ENCODE results near the gene SAPCD2.
"Not testable (repeated sequence)": the region's sequence is repeated elsewhere in the genome, so short reads cannot be mapped to it uniquely, and the experiment has no call there.

The SAPCD2 gene

DNA sequence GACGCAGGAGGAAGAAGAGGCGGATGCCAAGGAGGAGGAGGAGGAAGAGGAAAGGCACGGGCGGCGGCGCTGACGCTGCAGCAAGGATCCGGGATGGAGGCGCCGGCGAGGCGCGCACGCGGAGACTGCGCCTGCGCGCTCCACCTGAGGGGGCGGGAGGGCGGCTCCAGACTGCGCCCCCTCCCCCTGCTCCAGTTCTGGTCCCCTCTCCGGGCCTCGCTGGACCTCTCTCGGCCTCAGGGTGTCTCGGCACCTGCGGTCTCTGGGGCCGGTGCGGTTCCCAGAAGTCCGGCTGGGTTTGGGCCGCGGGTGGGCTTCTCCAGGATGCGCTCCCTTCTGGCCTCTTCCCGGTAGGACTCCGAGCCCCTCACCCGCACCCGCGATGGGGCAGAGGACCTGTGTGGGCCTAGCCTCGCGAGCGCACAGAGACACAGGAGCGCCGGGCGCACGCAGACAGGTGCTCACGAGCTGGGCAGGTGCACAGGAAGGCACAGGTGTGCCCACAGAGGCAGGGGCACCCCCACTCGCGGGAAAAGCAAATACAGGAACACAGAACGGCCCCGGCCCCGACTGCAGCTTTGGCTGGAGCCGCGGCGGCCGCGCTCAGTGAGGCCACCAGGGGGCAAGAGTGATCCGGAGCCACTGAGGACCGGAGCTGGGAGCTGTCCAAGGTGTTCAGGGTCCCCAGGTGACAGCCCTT lies 24.1 kb downstream of the SAPCD2 start, which contains the start of gene NPDC1:
NPDC1 (minus strand) TSS at position 90 of the 700 bp plus-strand sequence. CDS start 188 bp downstream, outside the sequence.
- peak; percentile 93 for DNase-seq (ENCODE audit: low spot score)

GRCh38 chr9:137045294-137046087 lies 24.9 kb downstream of the SAPCD2 start:
- no peak for DNase-seq (ENCODE audit: low spot score)

DNA sequence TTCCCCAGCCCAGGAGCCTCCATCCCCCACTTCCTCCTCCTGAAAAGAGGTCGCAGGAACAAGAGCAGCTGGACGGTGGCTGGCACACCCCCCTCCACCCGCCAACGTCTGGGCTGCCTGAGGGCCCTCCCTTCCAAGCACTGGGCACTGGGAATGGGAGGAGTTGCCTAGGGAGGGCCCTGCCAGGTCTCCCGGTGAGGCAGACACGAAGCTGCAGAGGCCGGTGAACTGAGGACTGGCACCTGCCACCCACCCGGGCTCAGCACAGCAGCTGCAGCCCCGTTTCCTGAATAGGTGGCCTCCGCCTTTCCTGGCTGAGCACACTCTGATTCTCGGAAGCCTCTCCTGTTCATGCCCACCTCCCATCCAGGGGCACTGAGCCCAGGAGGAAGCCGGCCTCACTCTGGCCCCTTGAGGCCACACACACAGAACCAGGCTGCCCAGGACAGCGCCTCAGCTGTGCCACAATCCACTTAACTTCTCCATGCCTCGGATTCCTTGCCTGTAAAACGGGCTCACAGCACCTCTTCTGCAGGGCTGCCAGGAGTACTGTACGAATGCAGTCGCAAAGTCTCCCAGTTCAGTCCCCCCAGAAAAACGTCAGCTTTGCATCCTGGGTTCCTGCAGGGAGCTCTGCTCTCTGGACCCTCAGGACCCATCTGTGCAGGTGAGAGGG lies 25.7 kb downstream of the SAPCD2 start:
- no peak for DNase-seq (ENCODE audit: low spot score)

DNA sequence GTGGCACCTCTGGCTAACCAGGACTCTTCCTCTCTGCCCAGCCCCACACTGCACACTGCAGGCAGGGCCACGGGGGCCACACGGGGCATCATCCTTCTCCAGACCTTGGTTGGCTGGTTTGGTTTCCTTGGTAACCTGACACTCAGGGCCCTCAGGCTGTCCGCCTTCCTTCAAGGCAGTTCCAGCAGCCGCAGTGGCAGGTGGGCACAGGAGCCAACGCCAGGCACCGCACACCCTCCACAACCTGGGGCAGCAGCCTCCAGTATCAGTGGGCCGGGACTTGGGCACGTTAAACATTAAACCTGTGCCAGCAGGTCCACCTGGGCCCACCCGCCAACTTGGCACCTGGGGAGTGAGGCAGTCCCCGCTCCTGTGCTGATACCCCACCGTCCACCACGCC lies 26.3 kb downstream of the SAPCD2 start:
- DNase-seq (ENCODE audit: low spot score) = no peak

DNA sequence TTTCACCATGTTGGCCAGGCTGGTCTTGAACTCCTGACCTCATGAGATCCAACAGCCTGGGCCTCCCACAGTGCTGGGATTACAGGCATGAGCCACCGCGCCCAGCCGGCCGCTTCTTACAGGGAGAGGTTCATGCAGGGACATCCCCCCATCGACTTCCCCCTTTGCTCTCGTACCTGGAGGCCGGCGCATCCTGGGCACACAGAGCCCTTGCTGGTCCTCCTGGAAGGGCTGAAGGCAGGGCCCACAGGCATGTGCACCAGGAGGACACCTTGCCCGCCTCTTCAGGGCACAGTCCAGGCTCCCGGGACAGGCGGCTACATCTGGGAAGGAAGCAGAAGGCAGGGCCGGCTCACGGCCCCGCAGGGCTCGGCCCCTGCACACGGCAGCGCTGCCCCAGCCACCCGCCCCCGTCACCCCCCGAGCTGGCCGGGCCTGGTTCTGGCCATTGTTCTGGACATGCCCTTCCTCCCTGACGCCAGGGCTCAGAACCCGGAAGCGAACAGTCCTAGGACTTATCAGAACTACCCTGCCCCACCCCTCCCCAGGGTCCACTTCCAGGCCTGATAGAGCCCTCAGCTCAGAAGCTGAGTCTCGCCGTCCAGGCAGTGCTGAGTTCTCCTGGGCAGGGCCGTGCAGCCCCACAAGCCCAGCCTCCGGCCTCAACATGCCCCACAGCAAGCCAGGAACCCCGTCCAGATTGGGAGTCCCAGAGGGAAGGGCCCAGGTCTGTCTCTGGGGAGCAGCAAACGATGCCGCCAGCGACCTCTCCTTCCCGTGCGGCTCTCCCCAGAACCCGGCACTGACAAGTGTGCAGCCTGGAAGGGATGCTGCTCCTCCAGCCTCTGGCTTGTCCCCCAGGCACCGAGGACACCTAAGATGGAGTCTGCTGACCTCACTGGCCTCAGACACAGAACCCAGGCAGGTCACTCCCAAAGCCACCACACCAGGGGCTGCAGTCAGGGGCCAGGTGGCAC lies 27.3 kb downstream of the SAPCD2 start:
- no peak for DNase-seq (ENCODE audit: low spot score)

- DNase-seq (ENCODE audit: low spot score) = no peak
Observed at GRCh38 chr9:137041124-137041523, 29.2 kb downstream of the SAPCD2 start.

DNA sequence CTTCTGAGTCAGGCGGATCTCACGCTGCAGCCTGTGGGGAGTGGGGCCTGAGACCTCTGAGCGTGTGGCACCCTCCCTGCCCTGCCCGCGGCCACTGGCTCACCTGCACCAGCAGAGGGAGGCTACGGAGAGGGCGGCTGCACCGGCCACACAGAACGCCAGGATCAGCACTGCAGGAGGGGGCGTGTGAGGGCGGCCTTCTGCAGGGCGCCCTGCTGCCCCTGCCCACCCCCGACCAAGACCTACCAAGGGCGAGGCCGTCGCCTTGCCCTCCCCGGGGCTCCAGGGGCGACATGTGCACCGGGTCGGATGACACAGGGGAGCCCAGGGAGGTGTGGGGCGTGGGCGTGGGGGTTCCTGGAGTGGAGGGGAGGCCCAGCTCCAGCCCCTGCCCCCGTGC lies 29.8 kb downstream of the SAPCD2 start:
- DNase-seq (ENCODE audit: low spot score) = no peak

GRCh38 chr9:137039611-137040366 lies 30.6 kb downstream of the SAPCD2 start:
- DNase-seq (ENCODE audit: low spot score) = no peak

DNA sequence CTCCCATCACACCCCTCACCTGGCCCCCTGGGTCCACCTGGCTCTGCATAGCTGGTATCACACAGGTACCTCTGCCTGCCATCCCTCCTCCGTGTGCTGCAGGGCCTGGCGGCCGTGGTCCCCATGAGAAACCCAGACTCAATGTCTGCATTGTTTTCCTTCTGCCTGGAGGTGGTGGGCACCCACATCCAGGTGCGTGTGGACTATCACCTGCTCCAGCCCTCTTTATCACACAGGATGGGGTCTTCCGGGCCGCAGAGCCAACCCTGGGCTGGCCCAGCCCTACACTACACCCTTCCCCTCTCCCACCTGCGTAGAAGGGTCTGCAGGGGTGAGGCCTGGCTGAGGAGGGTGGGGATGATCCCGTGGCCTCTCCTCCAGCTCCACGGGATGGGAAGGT lies 31.4 kb downstream of the SAPCD2 start:
- DNase-seq (ENCODE audit: low spot score) = no peak

DNA sequence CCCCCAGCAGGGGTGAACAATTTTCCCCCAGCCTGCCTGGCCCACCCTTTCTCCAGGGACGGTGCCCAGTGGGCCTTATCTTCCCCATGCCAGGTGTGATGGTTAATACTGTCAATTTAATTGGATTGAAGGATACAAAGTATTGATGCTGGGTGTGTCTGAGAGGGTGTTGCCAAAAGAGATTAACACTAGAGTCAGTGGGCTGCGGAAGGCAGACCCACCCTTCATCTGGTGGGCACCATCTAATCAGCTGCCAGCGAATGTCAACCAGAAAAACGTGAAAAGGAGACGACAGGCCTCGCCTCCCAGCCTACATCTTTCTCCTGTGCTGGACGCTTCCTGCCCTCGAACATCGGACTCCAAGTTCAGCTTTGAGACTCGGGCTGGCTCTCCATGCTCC lies 32.9 kb downstream of the SAPCD2 start:
- no peak for DNase-seq (ENCODE audit: low spot score)

- DNase-seq (ENCODE audit: low spot score) = no peak
Observed at GRCh38 chr9:137037035-137037434, 33.3 kb downstream of the SAPCD2 start.

- no peak for DNase-seq (ENCODE audit: low spot score)
Observed at GRCh38 chr9:137035937-137036336, 34.4 kb downstream of the SAPCD2 start.

- peak; percentile 62 for DNase-seq (ENCODE audit: low spot score)
Observed at GRCh38 chr9:137035507-137035834, 34.9 kb downstream of the SAPCD2 start.

GRCh38 chr9:137034709-137035506 lies 35.4 kb downstream of the SAPCD2 start:
- peak; percentile 90 for DNase-seq (ENCODE audit: low spot score)

DNA sequence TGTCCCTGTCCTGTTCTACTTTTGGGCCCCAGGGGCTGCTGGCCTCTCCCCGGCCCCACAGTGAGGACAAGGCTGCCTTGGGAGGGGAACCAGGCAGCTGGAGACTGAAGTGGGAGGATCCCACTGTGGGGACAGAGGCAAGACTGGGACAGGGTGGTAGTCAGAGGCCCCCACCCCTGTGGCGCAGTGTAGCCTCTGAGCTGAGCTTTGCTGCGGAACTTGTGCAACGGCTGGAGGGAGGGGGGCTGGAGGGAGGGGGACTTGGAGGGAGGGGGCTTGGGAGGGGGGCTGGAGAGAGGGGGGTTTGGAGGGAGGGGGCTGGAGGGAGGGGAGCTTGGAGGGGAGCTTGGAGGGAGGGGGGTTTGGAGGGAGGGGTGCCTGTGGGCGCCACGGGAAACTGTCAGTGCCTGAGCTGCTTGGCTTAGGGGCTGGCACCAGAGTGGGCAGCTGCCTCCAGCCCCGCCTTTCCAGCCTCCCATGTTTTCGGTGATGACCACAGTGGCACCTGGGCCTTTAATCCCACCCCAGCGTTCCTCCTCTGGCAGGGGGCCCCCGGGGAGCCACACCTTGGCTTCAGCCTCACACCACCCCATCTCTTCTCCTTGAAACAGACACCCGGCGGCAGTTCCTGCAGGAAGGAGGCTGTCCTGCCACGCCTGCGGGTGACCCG lies 36.2 kb downstream of the SAPCD2 start:
- no peak for DNase-seq (ENCODE audit: low spot score)

GRCh38 chr9:137033481-137033880 lies 36.9 kb downstream of the SAPCD2 start:
- not testable (repeated sequence) for DNase-seq (ENCODE audit: low spot score)

DNA sequence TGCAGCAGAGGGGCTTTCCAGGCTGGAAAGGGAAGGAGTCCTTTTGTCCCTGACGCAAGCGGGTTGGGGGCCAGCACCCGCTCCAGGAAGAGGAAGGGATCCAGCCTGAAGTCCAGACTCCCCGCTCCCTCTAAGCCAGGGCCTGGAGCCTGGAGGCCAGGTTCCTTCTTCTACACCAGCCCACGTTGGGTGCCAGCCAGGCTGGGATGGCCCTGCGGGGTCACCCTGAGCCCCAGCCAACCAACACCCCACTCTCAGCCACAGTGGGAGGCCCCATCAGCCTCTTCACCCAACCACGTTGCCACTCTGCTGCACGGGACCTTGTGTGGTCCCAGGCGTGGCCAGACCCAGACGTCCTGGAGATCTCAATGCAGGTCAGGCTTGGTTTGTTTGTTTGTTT lies 37.5 kb downstream of the SAPCD2 start:
- no peak for DNase-seq (ENCODE audit: low spot score)

DNA sequence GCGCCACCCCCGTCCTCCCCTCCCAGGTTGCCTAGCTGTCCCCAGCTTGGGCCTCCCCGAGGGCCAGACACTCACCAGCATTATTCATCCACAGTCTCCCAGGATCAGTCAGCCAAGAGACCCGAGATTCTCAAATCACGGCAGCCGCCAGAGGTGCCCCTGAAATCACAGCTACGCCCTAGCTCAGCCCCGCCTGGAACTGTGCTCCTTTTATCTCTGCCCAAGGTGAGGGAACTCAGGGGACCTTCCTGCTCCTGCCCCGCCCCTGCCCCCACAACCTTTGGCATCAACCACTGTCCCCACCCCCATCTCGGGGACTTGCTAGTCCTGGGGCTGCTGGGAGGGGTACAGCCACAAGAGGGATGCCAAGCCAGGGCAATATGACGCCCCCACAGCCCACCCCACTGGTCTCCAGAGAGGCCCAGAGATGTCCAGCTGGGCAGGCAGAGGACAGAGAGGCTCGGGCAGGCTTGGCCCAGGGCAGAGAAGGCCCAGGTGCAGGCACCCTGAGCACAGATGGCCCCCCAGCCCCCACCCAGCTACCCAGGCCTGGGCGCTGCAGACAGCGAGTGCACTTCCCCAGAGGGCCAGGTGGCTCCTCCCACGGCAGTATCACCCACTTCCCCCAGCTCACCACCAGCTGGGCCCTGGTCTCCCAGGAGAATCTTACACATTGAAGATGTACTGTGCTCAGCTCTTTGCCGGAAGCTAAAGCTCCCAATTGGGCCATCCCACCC lies 38.3 kb downstream of the SAPCD2 start, which contains the start of gene FUT7:
FUT7 (minus strand) TSS at position 185 of the 737 bp plus-strand sequence; CDS start at position 88, 97 bp downstream.
- DNase-seq (ENCODE audit: low spot score) = no peak

All from ecto neural progenitor cell (in vitro differentiated cells).